Measurements from ENCODE around the gene MAP3K15. TPM values are rescaled to one million over a fixed set of nuclear protein-coding genes. Genes with fewer than 3 reads are reported as not detected.

The MAP3K15 gene
- total RNA-seq, 1 experiment from 2014 or later = 3.4 TPM

DNA sequence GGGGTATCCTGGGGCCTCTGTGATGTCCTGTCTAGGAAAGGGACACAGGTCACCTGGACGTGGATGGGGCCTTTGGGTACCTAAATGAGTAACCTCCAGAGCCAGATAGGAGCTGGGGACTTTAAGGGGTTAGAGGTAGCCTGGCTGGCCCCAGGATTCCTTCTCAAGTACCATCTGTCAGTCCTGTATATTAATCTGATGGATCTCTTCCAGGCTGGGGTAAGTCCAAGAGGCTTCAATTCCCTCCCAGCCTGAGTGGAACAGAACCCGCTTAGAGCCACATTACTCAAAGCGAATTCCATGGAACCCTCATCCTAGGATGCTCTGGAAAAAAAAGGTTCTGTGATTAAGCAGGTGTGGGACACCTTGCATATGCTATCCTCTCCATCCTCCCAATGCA is 24.8 kb upstream of the MAP3K15 start:
- ChIA-PET CTCF (no interaction called here), POLR2A (ENCODE audit: unreplicated experiment) (no interaction called here)
- Histone ChIP-seq H2AFZ (ENCODE audit: low read length) (no peak overlapping the region), H3K4me1 (ENCODE audit: insufficient read depth, low read length) (no peaks in the 10 kb centered on the region), H3K4me2 (ENCODE audit: low read length) (no peak overlapping the region), H3K27ac (ENCODE audit: low read length) (no peak overlapping the region), H3K79me2 (ENCODE audit: low read length) (no peaks in the 10 kb centered on the region), H3K27me3 (ENCODE audit: low read length) (no peaks in the 10 kb centered on the region), H3K9me2 (replicated peaks; ENCODE audit: low read length) (no peaks in the 10 kb centered on the region), H3F3A (ENCODE audit: low read length, unreplicated experiment) (no peaks in the 10 kb centered on the region), H4K20me1 (ENCODE audit: low read length) (no peaks in the 10 kb centered on the region), H3K9ac (ENCODE audit: low read length) (no peak overlapping the region), H3K4me3 (ENCODE audit: low read length) (no peak overlapping the region), H3K9me3 (ENCODE audit: low read length) (no peaks in the 10 kb centered on the region), H3K36me3 (ENCODE audit: low read depth, low read length) (no peaks in the 10 kb centered on the region)
- ATAC-seq (no peak), DNase-seq (no peak)
- intact Hi-C loops (cut with micrococcal nuclease) = loop anchor here (10.0 kb wide), 1 partner anchor 85 kb away; no protein-coding TSS in a partner anchor
- no TSS peak for BruUV-seq (replicated peaks)
- TF ChIP-seq, protein P1, sequence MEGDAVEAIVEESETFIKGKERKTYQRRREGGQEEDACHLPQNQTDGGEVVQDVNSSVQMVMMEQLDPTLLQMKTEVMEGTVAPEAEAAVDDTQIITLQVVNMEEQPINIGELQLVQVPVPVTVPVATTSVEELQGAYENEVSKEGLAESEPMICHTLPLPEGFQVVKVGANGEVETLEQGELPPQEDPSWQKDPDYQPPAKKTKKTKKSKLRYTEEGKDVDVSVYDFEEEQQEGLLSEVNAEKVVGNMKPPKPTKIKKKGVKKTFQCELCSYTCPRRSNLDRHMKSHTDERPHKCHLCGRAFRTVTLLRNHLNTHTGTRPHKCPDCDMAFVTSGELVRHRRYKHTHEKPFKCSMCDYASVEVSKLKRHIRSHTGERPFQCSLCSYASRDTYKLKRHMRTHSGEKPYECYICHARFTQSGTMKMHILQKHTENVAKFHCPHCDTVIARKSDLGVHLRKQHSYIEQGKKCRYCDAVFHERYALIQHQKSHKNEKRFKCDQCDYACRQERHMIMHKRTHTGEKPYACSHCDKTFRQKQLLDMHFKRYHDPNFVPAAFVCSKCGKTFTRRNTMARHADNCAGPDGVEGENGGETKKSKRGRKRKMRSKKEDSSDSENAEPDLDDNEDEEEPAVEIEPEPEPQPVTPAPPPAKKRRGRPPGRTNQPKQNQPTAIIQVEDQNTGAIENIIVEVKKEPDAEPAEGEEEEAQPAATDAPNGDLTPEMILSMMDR (conservative IDR thresholded peaks at IDR 0.05; ENCODE audit: low read depth, low read length) = no peak
- TF ChIP-seq EZH2 (IDR thresholded peaks at IDR 0.05; ENCODE audit: low read length, unreplicated experiment) (no peak), EZH2phosphoT487 (IDR thresholded peaks at IDR 0.05; ENCODE audit: borderline replicate concordance, low read length) (no peak)

DNA sequence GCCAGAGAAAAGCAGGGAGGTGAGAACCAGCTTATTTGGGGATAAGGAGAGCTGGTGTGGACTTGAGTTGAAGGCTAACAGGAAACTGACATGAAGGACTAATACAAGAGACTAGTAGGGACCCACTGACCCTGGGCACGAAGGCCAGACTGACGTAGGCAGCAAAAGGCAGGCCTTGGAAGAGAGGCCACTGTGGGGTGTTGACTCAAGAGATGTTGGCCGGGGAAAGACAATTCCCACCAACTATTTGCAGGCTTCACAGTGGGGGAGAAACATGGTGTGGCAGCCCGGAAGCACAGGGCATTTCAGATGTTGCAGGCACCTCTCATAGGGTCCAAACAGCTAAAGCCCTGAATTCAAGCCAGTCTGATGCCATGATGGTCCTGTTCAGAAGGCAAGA is 24.4 kb upstream of the MAP3K15 start:
- Histone ChIP-seq H3K27me3 (ENCODE audit: low read length) (no peaks in the 10 kb centered on the region), H3K9me2 (replicated peaks; ENCODE audit: low read length) (no peaks in the 10 kb centered on the region), H3K27ac (ENCODE audit: low read length) (no peak overlapping the region), H3K9ac (ENCODE audit: low read length) (no peak overlapping the region), H3K36me3 (ENCODE audit: low read depth, low read length) (no peaks in the 10 kb centered on the region), H3K4me3 (ENCODE audit: low read length) (no peak overlapping the region), H3F3A (ENCODE audit: low read length, unreplicated experiment) (no peaks in the 10 kb centered on the region), H2AFZ (ENCODE audit: low read length) (no peak overlapping the region), H3K4me2 (ENCODE audit: low read length) (no peak overlapping the region), H4K20me1 (ENCODE audit: low read length) (no peaks in the 10 kb centered on the region), H3K9me3 (ENCODE audit: low read length) (no peaks in the 10 kb centered on the region), H3K4me1 (ENCODE audit: insufficient read depth, low read length) (no peaks in the 10 kb centered on the region), H3K79me2 (ENCODE audit: low read length) (no peaks in the 10 kb centered on the region)
- TF ChIP-seq EZH2phosphoT487 (IDR thresholded peaks at IDR 0.05; ENCODE audit: borderline replicate concordance, low read length) (no peak), EZH2 (IDR thresholded peaks at IDR 0.05; ENCODE audit: low read length, unreplicated experiment) (no peak)
- TF ChIP-seq, protein P1 (conservative IDR thresholded peaks at IDR 0.05; ENCODE audit: low read depth, low read length) = no peak
- intact Hi-C loops (cut with micrococcal nuclease) = loop anchor here (10.0 kb wide), 1 partner anchor 85 kb away; no protein-coding TSS in a partner anchor
- POLR2A ChIA-PET (ENCODE audit: unreplicated experiment) = no interaction called here
- ATAC-seq (no peak), DNase-seq (no peak)
- CTCF ChIA-PET = no interaction called here
- BruUV-seq (replicated peaks) = no TSS peak

DNA sequence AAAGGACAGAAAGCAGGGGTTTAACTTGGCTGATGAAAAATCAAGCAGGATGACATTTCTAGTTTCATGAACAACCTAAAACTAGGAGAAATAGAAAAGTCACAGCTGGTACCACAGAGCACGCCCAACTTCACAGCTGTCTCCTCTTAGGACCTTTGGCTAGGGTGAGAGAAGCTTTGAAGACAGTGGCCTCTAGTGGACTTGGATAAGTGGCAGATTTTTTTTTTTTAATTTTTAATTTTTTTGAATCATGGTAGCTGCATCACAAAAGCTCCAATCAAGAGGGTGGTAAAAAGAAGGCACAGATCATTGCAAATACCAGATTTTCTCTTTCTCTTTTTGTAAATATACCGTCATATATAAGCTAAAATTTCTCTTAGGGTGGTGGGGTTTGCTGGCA is 20.2 kb upstream of the MAP3K15 start:
- H3K79me2 ChIP-seq (ENCODE audit: low read length) = no peaks in the 10 kb centered on the region
- no peaks in the 10 kb centered on the region for H4K20me1 ChIP-seq (ENCODE audit: low read length)
- no peak overlapping the region for H3K4me3 ChIP-seq (ENCODE audit: low read length)
- no peak overlapping the region for H3K27ac ChIP-seq (ENCODE audit: low read length)
- no peaks in the 10 kb centered on the region for H3K36me3 ChIP-seq (ENCODE audit: low read depth, low read length)
- H3K9ac ChIP-seq (ENCODE audit: low read length) = no peak overlapping the region
- H3K9me2 ChIP-seq (replicated peaks; ENCODE audit: low read length) = no peaks in the 10 kb centered on the region
- H2AFZ ChIP-seq (ENCODE audit: low read length) = no peak overlapping the region
- no peaks in the 10 kb centered on the region for H3K9me3 ChIP-seq (ENCODE audit: low read length)
- no peaks in the 10 kb centered on the region for H3K27me3 ChIP-seq (ENCODE audit: low read length)
- TSS peak; percentile 61 for BruUV-seq (replicated peaks)
- H3K4me2 ChIP-seq (ENCODE audit: low read length) = no peak overlapping the region
- DNase-seq (peak; percentile 43), ATAC-seq (peak; percentile 42)
- TF ChIP-seq, protein P1 (conservative IDR thresholded peaks at IDR 0.05; ENCODE audit: low read depth, low read length) = peak; percentile 55
- TF ChIP-seq EZH2 (IDR thresholded peaks at IDR 0.05; ENCODE audit: low read length, unreplicated experiment) (no peak), EZH2phosphoT487 (IDR thresholded peaks at IDR 0.05; ENCODE audit: borderline replicate concordance, low read length) (no peak)
- no peaks in the 10 kb centered on the region for H3F3A ChIP-seq (ENCODE audit: low read length, unreplicated experiment)
- POLR2A ChIA-PET (ENCODE audit: unreplicated experiment) = interaction anchor here (0.5 to 0.7 kb wide), 2 partner anchors 30 to 152 kb away, joined by 4 to 7 read pairs; no protein-coding TSS in a partner anchor
- H3K4me1 ChIP-seq (ENCODE audit: insufficient read depth, low read length) = no peaks in the 10 kb centered on the region
- intact Hi-C loops (cut with micrococcal nuclease) = loop anchor here (1.0 kb wide), 1 partner anchor 163 kb away; no protein-coding TSS in a partner anchor
- CTCF ChIA-PET = interaction anchor here (0.6 to 1.7 kb wide), 10 partner anchors 14 to 412 kb away, joined by 3 to 23 read pairs (median 4); no protein-coding TSS in a partner anchor
